Endothelial cell of umbilical vein (primary cell): ENCODE results near the gene KAT2A.

ENCODE experiments used
- EZH2 ChIP-seq: IDR thresholded peaks from 2 replicates; pipeline ENCODE4 v1.6.1; 2012; ENCODE audit warnings: borderline replicate concordance, low read depth, mild to moderate bottlenecking, moderate library complexity, low read length, inconsistent platforms; ENCODE audit not compliant: severe bottlenecking
- JUN ChIP-seq: IDR thresholded peaks from 2 replicates; pipeline ENCODE4 v1.6.1; 2011; ENCODE audit warnings: borderline replicate concordance, low read depth; ENCODE audit not compliant: insufficient read length, insufficient read depth
- POLR2A ChIP-seq: IDR thresholded peaks from 2 replicates; pipeline ENCODE4 v1.6.1; 2012; ENCODE audit warnings: low read depth, mild to moderate bottlenecking, control low read depth, low read length
- POLR2AphosphoS5 ChIP-seq: IDR thresholded peaks from 2 replicates; pipeline ENCODE4 v1.6.1; 2012; ENCODE audit warnings: low read depth, mild to moderate bottlenecking, control low read depth, low read length, moderate library complexity; ENCODE audit not compliant: insufficient read depth
- TF ChIP-seq, protein P1 (sequence below), 2 donors: IDR thresholded peaks; 1 replicate in 1 of 2; 2 replicates in 1 of 2; pipeline ENCODE4 v1.5.1; 2011; ENCODE audit warnings: low read length in 2 of 2, mild to moderate bottlenecking in 2 of 2, moderate library complexity in 2 of 2, control low read depth in 1 of 2, inconsistent platforms in 1 of 2, low read depth in 1 of 2; ENCODE audit not compliant: insufficient read depth in 1 of 2; ENCODE audit errors: extremely low read depth in 1 of 2
- TF ChIP-seq, protein P2 (sequence below): IDR thresholded peaks from 2 replicates; pipeline ENCODE4 v1.6.1; 2011; ENCODE audit not compliant: insufficient read depth, insufficient read length

DNA sequence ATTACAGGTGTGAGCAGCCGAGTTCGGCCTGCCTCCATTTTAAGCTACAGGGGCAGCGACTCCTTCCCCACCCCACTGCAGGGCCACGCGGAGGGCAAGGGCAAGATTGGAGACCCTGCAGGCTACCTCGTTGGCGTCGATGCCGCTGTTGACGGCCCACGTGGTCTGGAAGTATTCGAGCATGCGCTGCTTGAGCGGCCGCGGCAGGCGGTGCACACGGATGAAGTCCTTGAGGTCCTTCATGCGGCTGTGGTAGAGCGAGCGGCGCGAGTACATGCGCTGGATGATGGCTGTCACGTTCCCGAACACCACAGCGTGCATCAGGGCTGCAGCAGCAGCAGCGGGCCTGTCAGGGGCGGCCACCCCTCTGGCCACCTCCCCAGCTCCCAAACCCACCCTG is 48.2 kb upstream of the KAT2A start:
- TF ChIP-seq POLR2A (no peak), POLR2AphosphoS5 (no peak), EZH2 (no peak), JUN (no peak)
- TF ChIP-seq, protein P1, sequence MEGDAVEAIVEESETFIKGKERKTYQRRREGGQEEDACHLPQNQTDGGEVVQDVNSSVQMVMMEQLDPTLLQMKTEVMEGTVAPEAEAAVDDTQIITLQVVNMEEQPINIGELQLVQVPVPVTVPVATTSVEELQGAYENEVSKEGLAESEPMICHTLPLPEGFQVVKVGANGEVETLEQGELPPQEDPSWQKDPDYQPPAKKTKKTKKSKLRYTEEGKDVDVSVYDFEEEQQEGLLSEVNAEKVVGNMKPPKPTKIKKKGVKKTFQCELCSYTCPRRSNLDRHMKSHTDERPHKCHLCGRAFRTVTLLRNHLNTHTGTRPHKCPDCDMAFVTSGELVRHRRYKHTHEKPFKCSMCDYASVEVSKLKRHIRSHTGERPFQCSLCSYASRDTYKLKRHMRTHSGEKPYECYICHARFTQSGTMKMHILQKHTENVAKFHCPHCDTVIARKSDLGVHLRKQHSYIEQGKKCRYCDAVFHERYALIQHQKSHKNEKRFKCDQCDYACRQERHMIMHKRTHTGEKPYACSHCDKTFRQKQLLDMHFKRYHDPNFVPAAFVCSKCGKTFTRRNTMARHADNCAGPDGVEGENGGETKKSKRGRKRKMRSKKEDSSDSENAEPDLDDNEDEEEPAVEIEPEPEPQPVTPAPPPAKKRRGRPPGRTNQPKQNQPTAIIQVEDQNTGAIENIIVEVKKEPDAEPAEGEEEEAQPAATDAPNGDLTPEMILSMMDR (IDR thresholded peaks at IDR 0.05; ENCODE audit: extremely low read depth in 1 of 2, insufficient read depth in 1 of 2, low read depth in 1 of 2, low read length in 2 of 2), result no peak
- TF ChIP-seq, protein P2, sequence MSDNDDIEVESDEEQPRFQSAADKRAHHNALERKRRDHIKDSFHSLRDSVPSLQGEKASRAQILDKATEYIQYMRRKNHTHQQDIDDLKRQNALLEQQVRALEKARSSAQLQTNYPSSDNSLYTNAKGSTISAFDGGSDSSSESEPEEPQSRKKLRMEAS, result no peak
